Activated naive CD8-positive, alpha-beta T cell (primary cell): ENCODE results near the gene PCDHA4.
"Not testable (repeated sequence)": the region's sequence is repeated elsewhere in the genome, so short reads cannot be mapped to it uniquely, and the experiment has no call there.

Source experiments
- H3K27ac Mint-ChIP-seq: one replicate; pipeline ENCODE4 v1.8.0; 2021; ENCODE audit warnings: mixed read lengths
- H3K27me3 Mint-ChIP-seq: one replicate; pipeline ENCODE4 v1.8.0; 2021; ENCODE audit warnings: mixed read lengths
- H3K36me3 Mint-ChIP-seq: one replicate; pipeline ENCODE4 v1.8.0; 2021; ENCODE audit warnings: mixed read lengths
- H3K4me1 Mint-ChIP-seq: one replicate; pipeline ENCODE4 v1.8.0; 2021; ENCODE audit warnings: low read depth, mixed read lengths
- H3K4me3 Mint-ChIP-seq: one replicate; pipeline ENCODE4 v1.8.0; 2021; ENCODE audit warnings: mild to moderate bottlenecking, mixed read lengths
- H3K9me3 Mint-ChIP-seq: one replicate; pipeline ENCODE4 v1.8.0; 2021; ENCODE audit warnings: low read depth, mixed read lengths

Gene PCDHA4

GRCh38 chr5:140806834-140807775, at the start of gene PCDHA4:
Gene PCDHA4 (plus strand): TSS chr5:140807068.
- no peak within 1 kb of the TSS for H3K4me3 Mint-ChIP-seq
- H3K27ac Mint-ChIP-seq = no peak within 1 kb of the TSS
- H3K9me3 Mint-ChIP-seq = peaks cover 16% of the 10 kb centered on the region
- peaks cover 22% of the 10 kb centered on the region for H3K36me3 Mint-ChIP-seq
- H3K27me3 Mint-ChIP-seq = peaks cover 35% of the 10 kb centered on the region
- no peaks in the 10 kb centered on the region for H3K4me1 Mint-ChIP-seq

GRCh38 chr5:140764177-140764973, 42.5 kb upstream of the PCDHA4 start:
- H3K9me3 Mint-ChIP-seq = peaks cover 30% of the 10 kb centered on the region
- H3K27me3 Mint-ChIP-seq = peaks cover 2% of the 10 kb centered on the region
- no peaks in the 10 kb centered on the region for H3K4me1 Mint-ChIP-seq
- H3K4me3 Mint-ChIP-seq = no peak overlapping the region
- no peak overlapping the region for H3K27ac Mint-ChIP-seq
- peaks cover 37% of the 10 kb centered on the region for H3K36me3 Mint-ChIP-seq

GRCh38 chr5:140767444-140767843, 39.4 kb upstream of the PCDHA4 start:
- Mint-ChIP-seq H3K36me3 (peaks cover 36% of the 10 kb centered on the region), H3K27ac (no peak overlapping the region), H3K4me1 (no peaks in the 10 kb centered on the region), H3K9me3 (peaks cover 40% of the 10 kb centered on the region), H3K4me3 (no peak overlapping the region), H3K27me3 (no peaks in the 10 kb centered on the region)

- Mint-ChIP-seq H3K36me3 (peaks cover 24% of the 10 kb centered on the region), H3K9me3 (peaks cover 44% of the 10 kb centered on the region), H3K27me3 (peaks cover 2% of the 10 kb centered on the region), H3K4me1 (no peaks in the 10 kb centered on the region), H3K4me3 (no peak overlapping the region), H3K27ac (no peak overlapping the region)
Observed at GRCh38 chr5:140780512-140780911, 26.4 kb upstream of the PCDHA4 start.

GRCh38 chr5:140785905-140786686, 20.8 kb upstream of the PCDHA4 start, which contains the start of gene PCDHA1:
Gene PCDHA1 (plus strand): TSS chr5:140786140.
- H3K27ac Mint-ChIP-seq = no peak within 1 kb of the TSS
- H3K9me3 Mint-ChIP-seq = peaks cover 22% of the 10 kb centered on the region
- H3K27me3 Mint-ChIP-seq = peaks cover 20% of the 10 kb centered on the region
- H3K4me1 Mint-ChIP-seq = no peaks in the 10 kb centered on the region
- peaks cover 26% of the 10 kb centered on the region for H3K36me3 Mint-ChIP-seq
- H3K4me3 Mint-ChIP-seq = no peak within 1 kb of the TSS

- not testable (repeated sequence) for H3K4me3 Mint-ChIP-seq, H3K4me1 Mint-ChIP-seq, H3K27ac Mint-ChIP-seq
- H3K36me3 Mint-ChIP-seq = peaks cover 28% of the 10 kb centered on the region
- H3K9me3 Mint-ChIP-seq = peaks cover 29% of the 10 kb centered on the region
- H3K27me3 Mint-ChIP-seq = peaks cover 26% of the 10 kb centered on the region
Observed at GRCh38 chr5:140787422-140787821, 19.4 kb upstream of the PCDHA4 start.

- H3K9me3 Mint-ChIP-seq = peaks cover 29% of the 10 kb centered on the region
- H3K27ac Mint-ChIP-seq, H3K4me1 Mint-ChIP-seq, H3K4me3 Mint-ChIP-seq: not testable (repeated sequence)
- peaks cover 27% of the 10 kb centered on the region for H3K36me3 Mint-ChIP-seq
- peaks cover 29% of the 10 kb centered on the region for H3K27me3 Mint-ChIP-seq
Observed at GRCh38 chr5:140787849-140788504, 18.9 kb upstream of the PCDHA4 start.

GRCh38 chr5:140791089-140791488, 15.8 kb upstream of the PCDHA4 start:
- H3K4me1 Mint-ChIP-seq = no peaks in the 10 kb centered on the region
- H3K36me3 Mint-ChIP-seq = peaks cover 27% of the 10 kb centered on the region
- no peak overlapping the region for H3K4me3 Mint-ChIP-seq
- peaks cover 19% of the 10 kb centered on the region for H3K9me3 Mint-ChIP-seq
- no peak overlapping the region for H3K27ac Mint-ChIP-seq
- peaks cover 40% of the 10 kb centered on the region for H3K27me3 Mint-ChIP-seq

GRCh38 chr5:140794595-140795258, 12.1 kb upstream of the PCDHA4 start, which contains the start of gene PCDHA2:
Gene PCDHA2 (plus strand): TSS chr5:140794852.
- peaks cover 40% of the 10 kb centered on the region for H3K27me3 Mint-ChIP-seq
- peaks cover 22% of the 10 kb centered on the region for H3K36me3 Mint-ChIP-seq
- H3K4me1 Mint-ChIP-seq = no peaks in the 10 kb centered on the region
- H3K27ac Mint-ChIP-seq = no peak within 1 kb of the TSS
- H3K4me3 Mint-ChIP-seq = no peak within 1 kb of the TSS
- peaks cover 20% of the 10 kb centered on the region for H3K9me3 Mint-ChIP-seq

GRCh38 chr5:140795259-140795641, 11.6 kb upstream of the PCDHA4 start:
- no peaks in the 10 kb centered on the region for H3K4me1 Mint-ChIP-seq
- peaks cover 22% of the 10 kb centered on the region for H3K9me3 Mint-ChIP-seq
- H3K4me3 Mint-ChIP-seq = no peak overlapping the region
- H3K27me3 Mint-ChIP-seq = peaks cover 41% of the 10 kb centered on the region
- H3K36me3 Mint-ChIP-seq = peaks cover 21% of the 10 kb centered on the region
- no peak overlapping the region for H3K27ac Mint-ChIP-seq

GRCh38 chr5:140796072-140796717, 10.7 kb upstream of the PCDHA4 start:
- H3K27me3 Mint-ChIP-seq = peaks cover 40% of the 10 kb centered on the region
- not testable (repeated sequence) for H3K27ac Mint-ChIP-seq, H3K4me3 Mint-ChIP-seq, H3K4me1 Mint-ChIP-seq
- peaks cover 19% of the 10 kb centered on the region for H3K9me3 Mint-ChIP-seq
- peaks cover 20% of the 10 kb centered on the region for H3K36me3 Mint-ChIP-seq

- no peaks in the 10 kb centered on the region for H3K4me1 Mint-ChIP-seq
- H3K4me3 Mint-ChIP-seq = no peak overlapping the region
- H3K27me3 Mint-ChIP-seq = peaks cover 40% of the 10 kb centered on the region
- H3K9me3 Mint-ChIP-seq = peaks cover 18% of the 10 kb centered on the region
- H3K27ac Mint-ChIP-seq = no peak overlapping the region
- H3K36me3 Mint-ChIP-seq = peaks cover 18% of the 10 kb centered on the region
Observed at GRCh38 chr5:140796718-140797095, 10.2 kb upstream of the PCDHA4 start.

GRCh38 chr5:140800816-140801493, 5.9 kb upstream of the PCDHA4 start, which contains the start of gene PCDHA3:
Gene PCDHA3 (plus strand): TSS chr5:140801057.
- Mint-ChIP-seq H3K4me3 (no peak within 1 kb of the TSS), H3K36me3 (peaks cover 22% of the 10 kb centered on the region), H3K27me3 (peaks cover 40% of the 10 kb centered on the region), H3K4me1 (no peaks in the 10 kb centered on the region), H3K9me3 (peaks cover 23% of the 10 kb centered on the region), H3K27ac (no peak within 1 kb of the TSS)
